ENCODE results near the gene KRTAP2-1.

DNA sequence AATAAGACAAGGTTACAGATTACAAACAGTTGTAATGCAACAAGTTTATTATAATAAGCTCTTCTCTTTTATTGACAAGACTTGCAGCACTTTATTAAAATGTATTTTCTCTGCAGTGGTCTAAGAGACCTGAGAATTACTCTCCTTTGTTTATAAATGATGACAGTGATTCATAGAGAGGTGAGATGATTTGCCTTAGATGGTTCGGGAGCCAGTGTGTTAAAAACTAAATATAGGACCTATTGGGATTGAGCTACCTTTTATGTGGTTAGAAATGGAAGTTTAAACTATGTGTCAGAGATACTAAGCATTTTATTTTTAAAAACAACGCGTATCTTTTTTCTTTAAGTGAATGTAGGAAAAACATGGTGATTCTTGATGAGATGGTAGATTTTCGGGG lies 50.3 kb downstream of the KRTAP2-1 start:
- TF ChIP-seq CTCF (IDR thresholded peaks at IDR 0.05) (no peak), EP300 (IDR thresholded peaks at IDR 0.05; ENCODE audit: low read depth) (no peak), POLR2A (IDR thresholded peaks at IDR 0.05) (no peak)
